GM18867 (cell line): ENCODE data around the gene MYO6.

ENCODE experiments used
- ATAC-seq: cut with Tn5 transposase; IDR thresholded peaks from one replicate; pipeline ENCODE4 v1.9.1; 2021; ENCODE audit warnings: mild to moderate bottlenecking, moderate library complexity; ENCODE audit not compliant: unreplicated experiment

Gene MYO6

GRCh38 chr6:75940564-75940963, 191.5 kb downstream of the MYO6 start:
- no peak for ATAC-seq

GRCh38 chr6:75941509-75941908, 192.5 kb downstream of the MYO6 start:
- ATAC-seq = no peak

- no peak for ATAC-seq
These were observed 194.3 kb downstream of the MYO6 start for GRCh38 chr6:75943381-75943780.

- ATAC-seq = peak; percentile 65
These were observed 197.2 kb downstream of the MYO6 start for GRCh38 chr6:75946146-75946831.

GRCh38 chr6:75947935-75948334, 198.9 kb downstream of the MYO6 start:
- ATAC-seq = no peak

- no peak for ATAC-seq
These were observed 203.1 kb downstream of the MYO6 start for GRCh38 chr6:75952128-75952527.

- no peak for ATAC-seq
These were observed 214.5 kb downstream of the MYO6 start for GRCh38 chr6:75963569-75963968.

- no peak for ATAC-seq
These were observed 219.1 kb downstream of the MYO6 start for GRCh38 chr6:75968143-75968542.
